Esophagus squamous epithelium (tissue), 4 donors: Measurements from ENCODE around the gene GSK3A.

ENCODE experiments used
- CTCF ChIP-seq, 6 experiments: fragments of 450-650 bp in 4 of 6; fragments of 200-600 bp in 2 of 6; sonication (generic) in 2 of 6; IDR thresholded peaks; one replicate each; pipeline ENCODE4 v1.5.1; 2016 to 2019; ENCODE audit warnings: antibody characterized with exemption in 6 of 6, mild to moderate bottlenecking in 4 of 6, moderate library complexity in 4 of 6
- POLR2A ChIP-seq, 4 donors: fragments of 450-650 bp; IDR thresholded peaks; one replicate each; pipeline ENCODE4 v1.6.1; 2017; ENCODE audit warnings: antibody characterized with exemption in 4 of 4, mild to moderate bottlenecking in 4 of 4, moderate library complexity in 3 of 4

DNA sequence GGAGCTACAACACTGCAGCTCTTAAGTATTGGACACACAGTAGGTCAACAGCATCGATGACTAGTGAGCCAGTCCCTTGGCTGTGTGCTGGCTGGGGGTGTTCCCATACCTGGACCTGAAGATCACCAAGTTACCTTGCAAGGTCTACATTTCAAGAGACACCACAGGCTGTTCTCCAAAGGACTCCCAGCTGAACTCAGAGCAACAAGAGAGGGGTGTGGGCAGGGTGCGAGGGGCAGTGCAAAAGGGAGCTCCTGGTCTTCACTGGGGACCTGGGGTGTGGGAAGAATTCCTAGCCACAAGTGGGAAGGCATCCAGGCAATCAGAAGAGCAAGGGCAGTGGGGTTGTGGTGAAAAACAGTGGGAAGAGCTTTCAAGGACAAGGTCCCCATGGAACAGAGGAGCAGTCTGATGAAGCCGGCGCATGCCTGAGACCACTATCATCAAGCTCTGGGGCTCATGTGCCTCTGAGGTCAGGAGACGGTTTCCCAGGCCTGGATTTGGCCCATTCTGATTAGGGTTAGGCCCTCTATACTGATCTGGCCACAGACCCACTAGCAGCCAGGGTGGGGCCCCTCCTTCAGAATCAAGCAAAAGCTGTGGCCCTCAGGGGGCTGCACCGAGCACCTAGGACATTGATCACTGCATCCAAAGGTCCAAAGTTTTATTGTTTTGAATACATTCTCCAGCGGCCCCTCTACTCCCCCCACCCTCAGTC lies 4.7 kb upstream of the GSK3A start:
- TF ChIP-seq CTCF (IDR thresholded peaks at IDR 0.05): no peak
- TF ChIP-seq POLR2A (IDR thresholded peaks at IDR 0.05): no peak
